HepG2 (cell line): ENCODE results near the gene CCDC142. TPM values are rescaled to one million over a fixed set of nuclear protein-coding genes. Genes with fewer than 3 reads are reported as not detected.

Source experiments
- ARID4A ChIP-seq: sonication (generic); formaldehyde crosslinking; IDR thresholded peaks from 2 replicates; pipeline ENCODE4 v1.5.0; 2020; ENCODE audit warnings: mild to moderate bottlenecking, missing genetic modification reagents, borderline replicate concordance
- CENPX ChIP-seq: sonication (generic); formaldehyde crosslinking; IDR thresholded peaks from 2 replicates; pipeline ENCODE4 v1.9.0; 2021; ENCODE audit warnings: mild to moderate bottlenecking, missing genetic modification reagents, moderate library complexity
- HDAC2 ChIP-seq: sonication (generic); formaldehyde crosslinking; IDR thresholded peaks from 2 replicates; pipeline ENCODE4 v1.4.0; 2020; ENCODE audit warnings: missing genetic modification reagents
- HOXA3 ChIP-seq: sonication (generic); formaldehyde crosslinking; IDR thresholded peaks from 2 replicates; pipeline ENCODE4 v1.5.0; 2020; ENCODE audit warnings: missing genetic modification reagents
- NFYC ChIP-seq: IDR thresholded peaks from 2 replicates; pipeline ENCODE4 v1.6.1; 2016; ENCODE audit warnings: missing genetic modification reagents, missing compliant biosample characterization
- PHF5A ChIP-seq: IDR thresholded peaks from one replicate; pipeline ENCODE4 v1.6.1; 2018; ENCODE audit warnings: low read depth, missing genetic modification reagents; ENCODE audit not compliant: unreplicated experiment
- PRDM4 ChIP-seq: sonication (generic); formaldehyde crosslinking; IDR thresholded peaks from 2 replicates; pipeline ENCODE4 v1.9.0; 2021; ENCODE audit warnings: missing genetic modification reagents, borderline replicate concordance
- STAG1 ChIP-seq: sonication (generic); formaldehyde crosslinking; IDR thresholded peaks from 2 replicates; pipeline ENCODE4 v1.4.0; 2020; ENCODE audit warnings: missing genetic modification reagents
- STAT5B ChIP-seq: sonication (generic); formaldehyde crosslinking; IDR thresholded peaks from 2 replicates; pipeline ENCODE4 v1.4.0; 2020; ENCODE audit warnings: missing genetic modification reagents
- ZBTB7B ChIP-seq: sonication (generic); formaldehyde crosslinking; IDR thresholded peaks from 2 replicates; pipeline ENCODE4 v1.4.0; 2020; ENCODE audit warnings: missing genetic modification reagents
- ZNF530 ChIP-seq: sonication (generic); formaldehyde crosslinking; IDR thresholded peaks from 2 replicates; pipeline ENCODE4 v1.5.0; 2020; ENCODE audit warnings: low read depth, mild to moderate bottlenecking, missing genetic modification reagents
- ZNF841 ChIP-seq: sonication (generic); formaldehyde crosslinking; IDR thresholded peaks from 2 replicates; pipeline ENCODE4 v1.8.1; 2023; ENCODE audit warnings: missing genetic modification reagents, borderline replicate concordance
- polyA plus RNA-seq, 8 experiments: library from polyadenylated mRNA; depleted of rRNA in 3 of 8; stranded (reverse) in 7 of 8; unstranded in 1 of 8; fragments of >200 nt; fragmentation: Illumina TruSeq in 4 of 8; extraction: Trizol in 4 of 8; gene quantifications; 2 replicates each; pipeline versions ENCODE4 v1.2.1 to v1.2.3, GENCODE V29; 2011 to 2016; ENCODE audit warnings: low read depth in 4 of 8, missing spikeins in 1 of 8, mixed read lengths in 1 of 8; ENCODE audit not compliant: insufficient read depth in 1 of 8
- total RNA-seq, 5 experiments: library from RNA; depleted of rRNA; stranded (reverse); fragments of >200 nt; fragmentation: Illumina TruSeq; extraction: Trizol; gene quantifications; 2 replicates each; pipeline ENCODE4 v1.2.3, GENCODE V29; 2016; ENCODE audit warnings: low read depth in 1 of 5
- TF ChIP-seq, protein P1 (sequence below): sonication (generic); formaldehyde crosslinking; IDR thresholded peaks from 2 replicates; pipeline ENCODE4 v1.5.0; 2020; ENCODE audit warnings: mild to moderate bottlenecking, missing genetic modification reagents, borderline replicate concordance

The CCDC142 gene
- total and polyA plus RNA-seq, 2 of the 13 experiments (the other 11 are each of a cell fraction or from before 2014, with no cell fraction given), result 14.7 to 30.4 TPM

GRCh38 chr2:74441690-74442482 is 40.9 kb downstream of the CCDC142 start, which contains the start of gene RTKN (continued):
- no peak for TF ChIP-seq PRDM4
- peak; percentile 51; the same call in 1 of the 2 replicates for TF ChIP-seq NFYC (CRISPR knock-in tag)
- TF ChIP-seq STAT5B (CRISPR knock-in tag), result no peak; the same call in 1 of the 2 replicates
- 0 out of 2 replicates have a peak, but pooled peaks have one; percentile 67 for TF ChIP-seq ZNF530 (CRISPR knock-in tag)
- peak; percentile 26; the same call in 1 of the 2 replicates for TF ChIP-seq HDAC2 (CRISPR knock-in tag)
- no peak for TF ChIP-seq CENPX (CRISPR knock-in tag)
- TF ChIP-seq ZNF841, result no peak
- TF ChIP-seq ZBTB7B (CRISPR knock-in tag), result peak; percentile 76; the same call in 1 of the 2 replicates
- TF ChIP-seq, protein P1, sequence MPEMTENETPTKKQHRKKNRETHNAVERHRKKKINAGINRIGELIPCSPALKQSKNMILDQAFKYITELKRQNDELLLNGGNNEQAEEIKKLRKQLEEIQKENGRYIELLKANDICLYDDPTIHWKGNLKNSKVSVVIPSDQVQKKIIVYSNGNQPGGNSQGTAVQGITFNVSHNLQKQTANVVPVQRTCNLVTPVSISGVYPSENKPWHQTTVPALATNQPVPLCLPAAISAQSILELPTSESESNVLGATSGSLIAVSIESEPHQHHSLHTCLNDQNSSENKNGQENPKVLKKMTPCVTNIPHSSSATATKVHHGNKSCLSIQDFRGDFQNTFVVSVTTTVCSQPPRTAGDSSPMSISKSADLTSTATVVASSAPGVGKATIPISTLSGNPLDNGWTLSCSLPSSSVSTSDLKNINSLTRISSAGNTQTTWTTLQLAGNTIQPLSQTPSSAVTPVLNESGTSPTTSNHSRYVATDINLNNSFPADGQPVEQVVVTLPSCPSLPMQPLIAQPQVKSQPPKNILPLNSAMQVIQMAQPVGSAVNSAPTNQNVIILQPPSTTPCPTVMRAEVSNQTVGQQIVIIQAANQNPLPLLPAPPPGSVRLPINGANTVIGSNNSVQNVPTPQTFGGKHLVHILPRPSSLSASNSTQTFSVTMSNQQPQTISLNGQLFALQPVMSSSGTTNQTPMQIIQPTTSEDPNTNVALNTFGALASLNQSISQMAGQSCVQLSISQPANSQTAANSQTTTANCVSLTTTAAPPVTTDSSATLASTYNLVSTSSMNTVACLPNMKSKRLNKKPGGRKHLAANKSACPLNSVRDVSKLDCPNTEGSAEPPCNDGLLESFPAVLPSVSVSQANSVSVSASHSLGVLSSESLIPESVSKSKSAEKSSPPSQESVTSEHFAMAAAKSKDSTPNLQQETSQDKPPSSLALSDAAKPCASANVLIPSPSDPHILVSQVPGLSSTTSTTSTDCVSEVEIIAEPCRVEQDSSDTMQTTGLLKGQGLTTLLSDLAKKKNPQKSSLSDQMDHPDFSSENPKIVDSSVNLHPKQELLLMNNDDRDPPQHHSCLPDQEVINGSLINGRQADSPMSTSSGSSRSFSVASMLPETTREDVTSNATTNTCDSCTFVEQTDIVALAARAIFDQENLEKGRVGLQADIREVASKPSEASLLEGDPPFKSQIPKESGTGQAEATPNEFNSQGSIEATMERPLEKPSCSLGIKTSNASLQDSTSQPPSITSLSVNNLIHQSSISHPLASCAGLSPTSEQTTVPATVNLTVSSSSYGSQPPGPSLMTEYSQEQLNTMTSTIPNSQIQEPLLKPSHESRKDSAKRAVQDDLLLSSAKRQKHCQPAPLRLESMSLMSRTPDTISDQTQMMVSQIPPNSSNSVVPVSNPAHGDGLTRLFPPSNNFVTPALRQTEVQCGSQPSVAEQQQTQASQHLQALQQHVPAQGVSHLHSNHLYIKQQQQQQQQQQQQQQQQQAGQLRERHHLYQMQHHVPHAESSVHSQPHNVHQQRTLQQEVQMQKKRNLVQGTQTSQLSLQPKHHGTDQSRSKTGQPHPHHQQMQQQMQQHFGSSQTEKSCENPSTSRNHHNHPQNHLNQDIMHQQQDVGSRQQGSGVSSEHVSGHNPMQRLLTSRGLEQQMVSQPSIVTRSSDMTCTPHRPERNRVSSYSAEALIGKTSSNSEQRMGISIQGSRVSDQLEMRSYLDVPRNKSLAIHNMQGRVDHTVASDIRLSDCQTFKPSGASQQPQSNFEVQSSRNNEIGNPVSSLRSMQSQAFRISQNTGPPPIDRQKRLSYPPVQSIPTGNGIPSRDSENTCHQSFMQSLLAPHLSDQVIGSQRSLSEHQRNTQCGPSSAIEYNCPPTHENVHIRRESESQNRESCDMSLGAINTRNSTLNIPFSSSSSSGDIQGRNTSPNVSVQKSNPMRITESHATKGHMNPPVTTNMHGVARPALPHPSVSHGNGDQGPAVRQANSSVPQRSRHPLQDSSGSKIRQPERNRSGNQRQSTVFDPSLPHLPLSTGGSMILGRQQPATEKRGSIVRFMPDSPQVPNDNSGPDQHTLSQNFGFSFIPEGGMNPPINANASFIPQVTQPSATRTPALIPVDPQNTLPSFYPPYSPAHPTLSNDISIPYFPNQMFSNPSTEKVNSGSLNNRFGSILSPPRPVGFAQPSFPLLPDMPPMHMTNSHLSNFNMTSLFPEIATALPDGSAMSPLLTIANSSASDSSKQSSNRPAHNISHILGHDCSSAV (CRISPR knock-in tag), result 0 out of 2 replicates have a peak, but pooled peaks have one; percentile 33
- TF ChIP-seq STAG1, result peak; percentile 15; the same call in 1 of the 2 replicates
- peak; percentile 44 for TF ChIP-seq HOXA3
- peak; percentile 87 for TF ChIP-seq ARID4A (CRISPR knock-in tag)
- TF ChIP-seq PHF5A (CRISPR knock-in tag), result peak; percentile 86
